Measurements from ENCODE around the gene DPF3. TPM values are rescaled to one million over a fixed set of nuclear protein-coding genes. Genes with fewer than 3 reads are reported as not detected.

Gene DPF3
- total RNA-seq, 1 experiment from 2014 or later = 1.9 TPM

GRCh38 chr14:72845683-72846082, 48.2 kb downstream of the DPF3 start:
- CTCF ChIA-PET = interaction anchor here (0.7 kb wide), 2 partner anchors 10 to 1095 kb away, joined by 3 read pairs; no protein-coding TSS in a partner anchor
- no peak for DNase-seq (ENCODE audit: unreplicated experiment)

GRCh38 chr14:72845196-72845595, 48.7 kb downstream of the DPF3 start:
- Mint-ChIP-seq H3K36me3 (ENCODE audit: insufficient read depth, unreplicated experiment) (no peaks in the 10 kb centered on the region), H3K27me3 (ENCODE audit: insufficient read depth, unreplicated experiment) (no peaks in the 10 kb centered on the region), H3K27ac (ENCODE audit: low read depth, unreplicated experiment) (no peak overlapping the region), H3K4me3 (ENCODE audit: unreplicated experiment) (no peak overlapping the region), H3K9me3 (ENCODE audit: unreplicated experiment) (no peaks in the 10 kb centered on the region), H3K4me1 (ENCODE audit: insufficient read depth, unreplicated experiment) (no peaks in the 10 kb centered on the region)
- no peak for DNase-seq (ENCODE audit: unreplicated experiment)
- TF ChIP-seq CTCF (IDR thresholded peaks at IDR 0.05; ENCODE audit: unreplicated experiment) = no peak
- intact Hi-C loops (cut with micrococcal nuclease) = no loop called here
- BruUV-seq (replicated peaks) = no TSS peak
- POLR2A ChIA-PET = no interaction called here
- CTCF ChIA-PET = interaction anchor here (0.7 kb wide), 2 partner anchors 10 to 1094 kb away, joined by 3 read pairs; no protein-coding TSS in a partner anchor

More at GRCh38 chr14:72845683-72846082, 48.2 kb downstream of the DPF3 start:
- no peaks in the 10 kb centered on the region for H3K4me1 Mint-ChIP-seq (ENCODE audit: insufficient read depth, unreplicated experiment)
- intact Hi-C loops (cut with micrococcal nuclease) = no loop called here
- no peak overlapping the region for H3K27ac Mint-ChIP-seq (ENCODE audit: low read depth, unreplicated experiment)
- no peak for TF ChIP-seq CTCF (IDR thresholded peaks at IDR 0.05; ENCODE audit: unreplicated experiment)
- H3K9me3 Mint-ChIP-seq (ENCODE audit: unreplicated experiment) = no peaks in the 10 kb centered on the region
- POLR2A ChIA-PET = no interaction called here
- H3K4me3 Mint-ChIP-seq (ENCODE audit: unreplicated experiment) = no peak overlapping the region
- H3K27me3 Mint-ChIP-seq (ENCODE audit: insufficient read depth, unreplicated experiment) = no peaks in the 10 kb centered on the region
- no peaks in the 10 kb centered on the region for H3K36me3 Mint-ChIP-seq (ENCODE audit: insufficient read depth, unreplicated experiment)
- BruUV-seq (replicated peaks) = no TSS peak

- BruUV-seq (replicated peaks) = no TSS peak
- intact Hi-C loops (cut with micrococcal nuclease) = no loop called here
- no peak for TF ChIP-seq CTCF (IDR thresholded peaks at IDR 0.05; ENCODE audit: unreplicated experiment)
- Mint-ChIP-seq H3K27ac (ENCODE audit: low read depth, unreplicated experiment) (no peak overlapping the region), H3K9me3 (ENCODE audit: unreplicated experiment) (no peaks in the 10 kb centered on the region), H3K36me3 (ENCODE audit: insufficient read depth, unreplicated experiment) (no peaks in the 10 kb centered on the region), H3K4me1 (ENCODE audit: insufficient read depth, unreplicated experiment) (no peaks in the 10 kb centered on the region), H3K27me3 (ENCODE audit: insufficient read depth, unreplicated experiment) (no peaks in the 10 kb centered on the region), H3K4me3 (ENCODE audit: unreplicated experiment) (no peak overlapping the region)
- no peak for DNase-seq (ENCODE audit: unreplicated experiment)
- CTCF ChIA-PET = no interaction called here
- POLR2A ChIA-PET = no interaction called here
These were observed 49.4 kb downstream of the DPF3 start for GRCh38 chr14:72844524-72844923.

- DNase-seq (ENCODE audit: unreplicated experiment) = no peak
- H3K4me1 Mint-ChIP-seq (ENCODE audit: insufficient read depth, unreplicated experiment) = no peaks in the 10 kb centered on the region
- H3K9me3 Mint-ChIP-seq (ENCODE audit: unreplicated experiment) = no peaks in the 10 kb centered on the region
- POLR2A ChIA-PET = no interaction called here
- no peak overlapping the region for H3K27ac Mint-ChIP-seq (ENCODE audit: low read depth, unreplicated experiment)
- no peak for TF ChIP-seq CTCF (IDR thresholded peaks at IDR 0.05; ENCODE audit: unreplicated experiment)
- intact Hi-C loops (cut with micrococcal nuclease) = no loop called here
- no peak overlapping the region for H3K4me3 Mint-ChIP-seq (ENCODE audit: unreplicated experiment)
- no TSS peak for BruUV-seq (replicated peaks)
- no peaks in the 10 kb centered on the region for H3K36me3 Mint-ChIP-seq (ENCODE audit: insufficient read depth, unreplicated experiment)
- no peaks in the 10 kb centered on the region for H3K27me3 Mint-ChIP-seq (ENCODE audit: insufficient read depth, unreplicated experiment)
- CTCF ChIA-PET = interaction anchor here (1.0 kb wide), 2 partner anchors 64 to 326 kb away, joined by 3 to 5 read pairs; no protein-coding TSS in a partner anchor
These were observed 53.9 kb downstream of the DPF3 start for GRCh38 chr14:72839753-72840607.
